Occipital lobe (tissue), 2 donors: ENCODE measurements around the gene PITX2. TPM values are rescaled to one million over a fixed set of nuclear protein-coding genes. Genes with fewer than 3 reads are reported as not detected.
"Not testable (repeated sequence)": the region's sequence is repeated elsewhere in the genome, so short reads cannot be mapped to it uniquely, and the experiment has no call there.

ENCODE experiments used
- DNase-seq: peaks from one replicate; lab custom pipeline; 2025; lab: John Stamatoyannopoulos, UW
- total RNA-seq: library from RNA; depleted of rRNA; stranded (reverse); fragments of >200 nt; gene quantifications from one replicate; pipeline ENCODE4 v1.2.3, GENCODE V29; 2014

PITX2 gene
- total RNA-seq, 1 donor from 2014 or later: not detected

GRCh38 chr4:110612631-110613269 is 10.1 kb downstream of the PITX2 start:
- no peak for DNase-seq

GRCh38 chr4:110611968-110612447 is 10.9 kb downstream of the PITX2 start:
- no peak for DNase-seq

GRCh38 chr4:110610940-110611831 is 11.7 kb downstream of the PITX2 start:
- no peak for DNase-seq

GRCh38 chr4:110610620-110610939 is 12.3 kb downstream of the PITX2 start:
- no peak for DNase-seq

GRCh38 chr4:110609044-110609750 is 13.7 kb downstream of the PITX2 start:
- no peak for DNase-seq

GRCh38 chr4:110605077-110605476 is 17.8 kb downstream of the PITX2 start:
- no peak for DNase-seq

GRCh38 chr4:110602061-110602460 is 20.8 kb downstream of the PITX2 start:
- DNase-seq: no peak

- no peak for DNase-seq
These were observed 25.3 kb downstream of the PITX2 start for GRCh38 chr4:110597582-110597981.

GRCh38 chr4:110596431-110596830 is 26.4 kb downstream of the PITX2 start:
- no peak for DNase-seq

- no peak for DNase-seq
These were observed 27.3 kb downstream of the PITX2 start for GRCh38 chr4:110595583-110595982.

GRCh38 chr4:110589297-110589696 is 33.6 kb downstream of the PITX2 start:
- no peak for DNase-seq

GRCh38 chr4:110587666-110588285 is 35.1 kb downstream of the PITX2 start:
- no peak for DNase-seq

GRCh38 chr4:110586131-110586850 is 36.6 kb downstream of the PITX2 start:
- no peak for DNase-seq

GRCh38 chr4:110576696-110577095 is 46.2 kb downstream of the PITX2 start:
- not testable (repeated sequence) for DNase-seq

Other genes starting within 250 kb of the PITX2 start
- gene ENPEP, start 146.9 kb downstream of the PITX2 start, total RNA-seq: 0.78 TPM